ENCODE data around the gene FAM174C. TPM values are rescaled to one million over a fixed set of nuclear protein-coding genes. Genes with fewer than 3 reads are reported as not detected.

The FAM174C gene
- total and polyA plus RNA-seq, 9 donors, result 0.30 to 72.5 (median 26.7) TPM

GRCh38 chr19:1249990-1250436 lies 25.3 kb upstream of the FAM174C start:
- no peak for DNase-seq
- Histone ChIP-seq H3K27ac (peak overlapping the region; percentile 87 to 89), H3K9me3 (no peaks in the 10 kb centered on the region), H3K36me3 (no peaks in the 10 kb centered on the region), H3K4me1 (ENCODE audit: insufficient read depth) (peaks cover 28% of the 10 kb centered on the region), H3K27me3 (no peaks in the 10 kb centered on the region), H3K4me3 (peak overlapping the region; percentile 65)
- WGBS, 3 donors, result 0 to 1% (median 0%) methylated on average over 16 to 67 of the region's 67 CpGs
- intact Hi-C loops (cut with DNase I), result loop anchor here in 1 of 4 donors (10.0 kb wide), 2 partner anchors 225 to 795 kb away; partner anchors contain the start of genes CNN2, RNU6-2 and TMEM259
- TF ChIP-seq EP300 (IDR thresholded peaks at IDR 0.05), result no peak
- peak; percentile 90 for TF ChIP-seq POLR2A (IDR thresholded peaks at IDR 0.05)
- TF ChIP-seq CTCF (IDR thresholded peaks at IDR 0.05), result no peak

- Histone ChIP-seq H3K27me3 (no peaks in the 10 kb centered on the region), H3K36me3 (no peaks in the 10 kb centered on the region), H3K9me3 (no peaks in the 10 kb centered on the region), H3K27ac (peak overlapping the region; percentile 87 to 89), H3K4me1 (ENCODE audit: insufficient read depth) (peaks cover 22% of the 10 kb centered on the region), H3K4me3 (peak overlapping the region; percentile 65)
- DNase-seq, result peak; percentile 73 to 82 (median 78)
- 0% methylated on average over 21 to 90 of the region's 90 CpGs for WGBS, 3 donors
- intact Hi-C loops (cut with DNase I), result no loop called here
- TF ChIP-seq POLR2A (IDR thresholded peaks at IDR 0.05) (no peak), CTCF (IDR thresholded peaks at IDR 0.05) (no peak), EP300 (IDR thresholded peaks at IDR 0.05) (no peak)
Measured at GRCh38 chr19:1250437-1251260, 24.7 kb upstream of the FAM174C start.

- Histone ChIP-seq H3K27me3 (no peaks in the 10 kb centered on the region), H3K27ac (peak overlapping the region; percentile 87 to 89), H3K4me1 (ENCODE audit: insufficient read depth) (peaks cover 22% of the 10 kb centered on the region), H3K9me3 (no peaks in the 10 kb centered on the region), H3K36me3 (no peaks in the 10 kb centered on the region), H3K4me3 (peak overlapping the region; percentile 65)
- 5 to 7% (median 5%) methylated on average over 37 to 41 of the region's 41 CpGs for WGBS, 3 donors
- intact Hi-C loops (cut with DNase I), result no loop called here
- peak; percentile 66 to 77 (median 74) for DNase-seq
- TF ChIP-seq EP300 (IDR thresholded peaks at IDR 0.05) (no peak), POLR2A (IDR thresholded peaks at IDR 0.05) (no peak), CTCF (IDR thresholded peaks at IDR 0.05) (no peak)
Measured at GRCh38 chr19:1251330-1252220, 23.8 kb upstream of the FAM174C start.

- H3K4me3 ChIP-seq, result peak overlapping the region; percentile 65
- H3K9me3 ChIP-seq, result no peaks in the 10 kb centered on the region
- H3K27me3 ChIP-seq, result no peaks in the 10 kb centered on the region
- no peaks in the 10 kb centered on the region for H3K36me3 ChIP-seq
- intact Hi-C loops (cut with DNase I), result no loop called here
- H3K4me1 ChIP-seq (ENCODE audit: insufficient read depth), result peaks cover 22% of the 10 kb centered on the region
- 1 to 2% (median 1%) methylated on average over 26 to 30 of the region's 30 CpGs for WGBS, 3 donors
- TF ChIP-seq CTCF (IDR thresholded peaks at IDR 0.05) (no peak), EP300 (IDR thresholded peaks at IDR 0.05) (peak; percentile 48)
- peak overlapping the region; percentile 87 to 89 for H3K27ac ChIP-seq
- DNase-seq, result peak in 4 of 5 donors; percentile 90 to 94 (median 91)
Measured at GRCh38 chr19:1252221-1252820, 23.0 kb upstream of the FAM174C start.
